GM12878 (cell line): ENCODE data around the gene PANK1. TPM values are rescaled to one million over a fixed set of nuclear protein-coding genes. Genes with fewer than 3 reads are reported as not detected.

Source experiments
- ATAC-seq: fragments of 200-7000 bp; cut with Tn5 transposase; 3 replicates; pipeline ENCODE4 v1.9.1; 2020; ENCODE audit warnings: mild to moderate bottlenecking, moderate library complexity
- BruUV-seq: library from RNA; stranded (reverse); fragments of 400-500 nt; replicated peaks from 2 replicates; lab custom pipeline; 2021; lab: Mats Ljungman, UMichigan
- CTCF ChIA-PET: fragments of 300-600 bp; sonication (Branson Sonifier 250); formaldehyde crosslinking; extraction: SDS; loops from one replicate; lab custom pipeline; 2021; ENCODE audit warnings: inconsistent platforms; lab: Yijun Ruan, JAX
- POLR2A ChIA-PET: fragments of 350-600 bp; formaldehyde crosslinking; extraction: SDS; loops from one replicate; lab custom pipeline; 2021; ENCODE audit warnings: inconsistent platforms; lab: Charles Lee
- RAD21 ChIA-PET: fragments of 300-600 bp; sonication (Branson Sonifier 250); formaldehyde crosslinking; loops from one replicate; lab custom pipeline; 2023; ENCODE audit warnings: antibody characterized with exemption; ENCODE audit not compliant: unreplicated experiment; lab: Charles Lee
- SMC1A ChIA-PET: fragments of 300-600 bp; sonication (Branson Sonifier 250); formaldehyde crosslinking; loops from one replicate; lab custom pipeline; 2023; ENCODE audit not compliant: unreplicated experiment, uncharacterized antibody; lab: Charles Lee
- DNase-seq: peaks from one replicate; pipeline ENCODE4 v3.0.0-alpha.2; 2011; ENCODE audit warnings: low read depth, low spot score
- FAIRE-seq: peaks from 3 replicates; lab custom pipeline; 2011; peaks lifted over from hg19 to GRCh38; lab: Jason Lieb, UNC
- H2AFZ ChIP-seq: 2 replicates; pipeline ENCODE4 v1.6.0; 2011; ENCODE audit warnings: low read depth, low read length, control low read depth; ENCODE audit not compliant: control insufficient read depth
- H3K27ac ChIP-seq: 2 replicates; pipeline ENCODE4 v1.5.1; 2011; ENCODE audit warnings: control low read depth; ENCODE audit not compliant: control insufficient read depth, insufficient read depth
- H3K27me3 ChIP-seq, 2 experiments: replicated peaks in 1 of 2; 2 replicates each; pipeline versions ENCODE4 v1.6.0 to v1.6.1; 2011; ENCODE audit warnings: low read length in 1 of 2; ENCODE audit not compliant: control insufficient read depth in 2 of 2, insufficient read depth in 2 of 2
- H3K36me3 ChIP-seq, 2 experiments: 2 replicates each; pipeline ENCODE4 v1.5.1; 2011; ENCODE audit warnings: low read length in 1 of 2; ENCODE audit not compliant: control insufficient read depth in 2 of 2, insufficient read depth in 2 of 2
- H3K4me1 ChIP-seq: 2 replicates; pipeline ENCODE4 v1.6.1; 2011; ENCODE audit warnings: mild to moderate bottlenecking, low read length, moderate library complexity, mixed read lengths; ENCODE audit not compliant: control insufficient read depth, insufficient read depth
- H3K4me2 ChIP-seq: 2 replicates; pipeline ENCODE4 v1.6.0; 2011; ENCODE audit warnings: control low read depth; ENCODE audit not compliant: control insufficient read depth, insufficient read depth
- H3K4me3 ChIP-seq: fragments of 200-600 bp; sonication (generic); 2 replicates; pipeline ENCODE4 v1.5.1; 2016
- H3K79me2 ChIP-seq: 2 replicates; pipeline ENCODE4 v1.6.0; 2011; ENCODE audit warnings: low read length; ENCODE audit not compliant: control insufficient read depth, insufficient read depth
- H3K9ac ChIP-seq: 2 replicates; pipeline ENCODE4 v1.8.0; 2011; ENCODE audit warnings: low read length, control low read depth, mixed read lengths; ENCODE audit not compliant: control insufficient read depth, insufficient read depth
- H3K9me3 ChIP-seq: replicated peaks from 3 replicates; pipeline ENCODE4 v1.5.1; 2011; ENCODE audit warnings: mild to moderate bottlenecking, low read length; ENCODE audit not compliant: control insufficient read depth, insufficient read depth
- H4K20me1 ChIP-seq: 2 replicates; pipeline ENCODE4 v1.6.0; 2011; ENCODE audit not compliant: control insufficient read depth, insufficient read depth
- BMI1 ChIP-seq: fragments of 450-650 bp; IDR thresholded peaks from 2 replicates; pipeline ENCODE4 v1.6.1; 2016; ENCODE audit warnings: mild to moderate bottlenecking, moderate library complexity, borderline replicate concordance
- CEBPZ ChIP-seq: fragments of 150-350 bp; IDR thresholded peaks from 2 replicates; pipeline ENCODE4 v1.6.1; 2016; ENCODE audit warnings: low read depth, low read length
- IKZF1 ChIP-seq: fragments of 450-650 bp; conservative IDR thresholded peaks from 2 replicates; pipeline ENCODE4 v1.6.1; 2017; ENCODE audit warnings: antibody characterized with exemption, mild to moderate bottlenecking
- IKZF2 ChIP-seq, 2 experiments: fragments of 450-650 bp; IDR thresholded peaks; 2 replicates each; pipeline ENCODE4 v1.6.1; 2017; ENCODE audit warnings: mild to moderate bottlenecking in 2 of 2, moderate library complexity in 2 of 2
- KDM1A ChIP-seq: fragments of 200-600 bp; sonication (generic); IDR thresholded peaks from 2 replicates; pipeline ENCODE4 v1.6.1; 2016; ENCODE audit warnings: borderline replicate concordance
- LARP7 ChIP-seq: fragments of 450-650 bp; IDR thresholded peaks from 2 replicates; pipeline ENCODE4 v1.6.1; 2017; ENCODE audit warnings: mild to moderate bottlenecking
- MAX ChIP-seq: IDR thresholded peaks from 2 replicates; pipeline ENCODE4 v1.6.1; 2012; ENCODE audit warnings: low read depth, low read length, improper control_type of control experiment
- NKRF ChIP-seq: fragments of 450-650 bp; conservative IDR thresholded peaks from 2 replicates; pipeline ENCODE4 v1.6.1; 2017; ENCODE audit warnings: mild to moderate bottlenecking, moderate library complexity
- NR2F1 ChIP-seq: fragments of 450-650 bp; conservative IDR thresholded peaks from 2 replicates; pipeline ENCODE4 v1.6.1; 2017; ENCODE audit warnings: mild to moderate bottlenecking
- RELA ChIP-seq: fragments of 450-650 bp; IDR thresholded peaks from 2 replicates; pipeline ENCODE4 v1.8.0; 2014; ENCODE audit warnings: borderline replicate concordance; ENCODE audit not compliant: partially characterized antibody
- SRF ChIP-seq, 2 experiments: IDR thresholded peaks; 2 replicates each; pipeline ENCODE4 v1.6.1; 2011; ENCODE audit warnings: low read depth in 2 of 2, low read length in 2 of 2, mild to moderate bottlenecking in 1 of 2, moderate library complexity in 1 of 2
- SUZ12 ChIP-seq: fragments of 200-600 bp; sonication (generic); IDR thresholded peaks from one replicate; pipeline ENCODE4 v1.6.1; 2018; ENCODE audit warnings: antibody characterized with exemption, mild to moderate bottlenecking; ENCODE audit not compliant: unreplicated experiment
- USF2 ChIP-seq: IDR thresholded peaks from 2 replicates; pipeline ENCODE4 v1.6.1; 2011; ENCODE audit warnings: low read depth, low read length, improper control_type of control experiment, borderline replicate concordance
- ZBED1 ChIP-seq: IDR thresholded peaks from 2 replicates; pipeline ENCODE4 v1.6.1; 2016; ENCODE audit warnings: borderline replicate concordance
- WGBS: methylation state at CpG from one replicate; pipeline ENCODE4 v1.1.6; 2016; ENCODE audit warnings: low lambda C conversion rate; ENCODE audit not compliant: insufficient replicate concordance, insufficient coverage; ENCODE audit errors: missing lambda C conversion rate; 5-methylcytosine and 5-hydroxymethylcytosine counted together
- in situ Hi-C: fragments of 300-500 bp; cut with MboI; formaldehyde crosslinking; loops from 9 replicates; pipeline ENCODE4 v1.14.3; 2018; ENCODE audit warnings: mixed read lengths
- intact Hi-C: fragments of 100-400 bp; cut with micrococcal nuclease; formaldehyde crosslinking; loops from one replicate; pipeline ENCODE4 v1.14.2; 2022; ENCODE audit not compliant: unreplicated experiment
- polyA plus RNA-seq, 11 experiments: library from polyadenylated mRNA; depleted of rRNA in 4 of 11; unstranded in 6 of 11; stranded (reverse) in 5 of 11; fragments of >200 nt; fragmentation: Nextera tagmentation in 4 of 11; fragmentation: Illumina TruSeq in 1 of 11; extraction: Ambion mirVana in 4 of 11; extraction: Trizol in 1 of 11; gene quantifications; 1 replicate in 1 of 11; 2 replicates in 10 of 11; pipeline versions ENCODE4 v1.2.1 to v1.2.3, GENCODE V29; 2011 to 2016; ENCODE audit warnings: inconsistent platforms in 2 of 11, missing spikeins in 2 of 11, low read depth in 1 of 11
- total RNA-seq, 4 experiments: library from RNA; depleted of rRNA in 3 of 4; stranded (reverse); fragments of >200 nt in 3 of 4; fragmentation: Illumina TruSeq in 1 of 4; extraction: Trizol in 1 of 4; gene quantifications; 2 replicates each; pipeline versions ENCODE4 v1.2.1 to v1.2.3, GENCODE V29; 2013 to 2021

The PANK1 gene
- total and polyA plus RNA-seq, 10 of the 15 experiments (the other 5 are each of a cell fraction or from before 2014, with no cell fraction given): 1.9 to 10.6 (median 5.8) TPM

GRCh38 chr10:89625041-89625765 lies 19.8 kb downstream of the PANK1 start (continued):
- no peak for TF ChIP-seq CEBPZ
- TF ChIP-seq RELA: no peak
- no peak for TF ChIP-seq MAX
- TF ChIP-seq IKZF1: no peak
- TF ChIP-seq IKZF2 (IDR thresholded peaks at IDR 0.05): no peak
- no peak for TF ChIP-seq ZBED1
- TF ChIP-seq LARP7: no peak
- no peak for TF ChIP-seq NR2F1
- no peak for TF ChIP-seq SUZ12

GRCh38 chr10:89624020-89624419 lies 21.0 kb downstream of the PANK1 start:
- no peaks in the 10 kb centered on the region for H3K27me3 ChIP-seq
- no peak overlapping the region for H3K4me2 ChIP-seq
- intact Hi-C loops (no loop called here), in situ Hi-C loops (no loop called here)
- H3K79me2 ChIP-seq: no peaks in the 10 kb centered on the region
- CTCF ChIA-PET: no interaction called here
- no peak overlapping the region for H3K27ac ChIP-seq
- DNase-seq (no peak), FAIRE-seq (no peak), ATAC-seq (no peak)
- RAD21 ChIA-PET: no interaction called here
- POLR2A ChIA-PET: no interaction called here
- BruUV-seq: no TSS peak
- H3K9ac ChIP-seq: no peak overlapping the region
- H3K4me3 ChIP-seq: no peak overlapping the region
- H3K9me3 ChIP-seq: peaks cover 1% of the 10 kb centered on the region; the same call in 1 of the 3 replicates
- H2AFZ ChIP-seq: no peak overlapping the region
- SMC1A ChIA-PET: interaction anchor here (1.5 kb wide), 1 partner anchor 19 kb away, joined by 3 read pairs; no protein-coding TSS in a partner anchor
- H3K4me1 ChIP-seq: no peaks in the 10 kb centered on the region
- H4K20me1 ChIP-seq: no peaks in the 10 kb centered on the region
- 82% methylated on average over 4 of the region's 4 CpGs for WGBS
- 0 out of 4 replicates have a peak, but pooled peaks cover 0 to 2% of the 10 kb centered on the region in 2 experiments for H3K36me3 ChIP-seq
- TF ChIP-seq SRF (IDR thresholded peaks at IDR 0.05; ENCODE audit: low read depth in 2 of 2, low read length in 2 of 2) (no peak), KDM1A (no peak), USF2 (no peak), NKRF (no peak), BMI1 (no peak)
